Measurements from ENCODE around the gene ROCK2. TPM values are rescaled to one million over a fixed set of nuclear protein-coding genes. Genes with fewer than 3 reads are reported as not detected.

ROCK2 gene
- total and polyA plus RNA-seq, 2 donors: 11.7 to 12.7 TPM

GRCh38 chr2:11144738-11145079 lies 199.7 kb downstream of the ROCK2 start:
- H3K27me3 ChIP-seq (ENCODE audit: control insufficient read depth in 2 of 2, insufficient read depth in 1 of 2, low read length in 1 of 2): peaks cover 0 to 5% of the 10 kb centered on the region in 2 donors
- 92% methylated on average over 6 of the region's 6 CpGs for WGBS
- H3K9me3 ChIP-seq (ENCODE audit: control insufficient read depth in 2 of 2, insufficient read depth in 1 of 2, low read length in 1 of 2): peaks cover 0 to 3% of the 10 kb centered on the region in 2 donors
- no peak overlapping the region for H3K27ac ChIP-seq (ENCODE audit: low read depth in 1 of 2, low read length in 1 of 2)
- no peak for DNase-seq (ENCODE audit: low read depth in 6 of 9, low spot score in 9 of 9)
- no peaks in the 10 kb centered on the region for H3K4me1 ChIP-seq (ENCODE audit: control insufficient read depth in 2 of 2, insufficient read depth in 2 of 2, low read length in 2 of 2)
- H3K36me3 ChIP-seq (ENCODE audit: control insufficient read depth in 2 of 2, insufficient read depth in 2 of 2, low read length in 1 of 2): no peaks in the 10 kb centered on the region
- H3K4me3 ChIP-seq (ENCODE audit: low read length in 2 of 2): no peak overlapping the region

- no peak for DNase-seq (ENCODE audit: low read depth in 6 of 9, low spot score in 9 of 9)
- Histone ChIP-seq H3K27ac (ENCODE audit: low read depth in 1 of 2, low read length in 1 of 2) (no peak overlapping the region), H3K27me3 (ENCODE audit: control insufficient read depth in 2 of 2, insufficient read depth in 1 of 2, low read length in 1 of 2) (peaks cover 0 to 5% of the 10 kb centered on the region in 2 donors), H3K36me3 (ENCODE audit: control insufficient read depth in 2 of 2, insufficient read depth in 2 of 2, low read length in 1 of 2) (no peaks in the 10 kb centered on the region), H3K9me3 (ENCODE audit: control insufficient read depth in 2 of 2, insufficient read depth in 1 of 2, low read length in 1 of 2) (peaks cover 0 to 3% of the 10 kb centered on the region in 2 donors), H3K4me3 (ENCODE audit: low read length in 2 of 2) (no peak overlapping the region), H3K4me1 (ENCODE audit: control insufficient read depth in 2 of 2, insufficient read depth in 2 of 2, low read length in 2 of 2) (no peaks in the 10 kb centered on the region)
- WGBS: 94% methylated on average over 7 of the region's 7 CpGs
These were observed 200.2 kb downstream of the ROCK2 start for GRCh38 chr2:11144077-11144737.

- Histone ChIP-seq H3K36me3 (ENCODE audit: control insufficient read depth in 2 of 2, insufficient read depth in 2 of 2, low read length in 1 of 2) (no peaks in the 10 kb centered on the region), H3K4me1 (ENCODE audit: control insufficient read depth in 2 of 2, insufficient read depth in 2 of 2, low read length in 2 of 2) (no peaks in the 10 kb centered on the region), H3K4me3 (ENCODE audit: low read length in 2 of 2) (no peak overlapping the region), H3K9me3 (ENCODE audit: control insufficient read depth in 2 of 2, insufficient read depth in 1 of 2, low read length in 1 of 2) (peaks cover 0 to 3% of the 10 kb centered on the region in 2 donors), H3K27me3 (ENCODE audit: control insufficient read depth in 2 of 2, insufficient read depth in 1 of 2, low read length in 1 of 2) (peaks cover 0 to 5% of the 10 kb centered on the region in 2 donors), H3K27ac (ENCODE audit: low read depth in 1 of 2, low read length in 1 of 2) (no peak overlapping the region)
- 96% methylated on average over 6 of the region's 6 CpGs for WGBS
- no peak for DNase-seq (ENCODE audit: low read depth in 6 of 9, low spot score in 9 of 9)
These were observed 201.4 kb downstream of the ROCK2 start for GRCh38 chr2:11142987-11143386.

- Histone ChIP-seq H3K27ac (ENCODE audit: low read depth in 1 of 2, low read length in 1 of 2) (no peak overlapping the region), H3K9me3 (ENCODE audit: control insufficient read depth in 2 of 2, insufficient read depth in 1 of 2, low read length in 1 of 2) (peaks cover 0 to 2% of the 10 kb centered on the region in 2 donors), H3K4me3 (ENCODE audit: low read length in 2 of 2) (no peak overlapping the region), H3K27me3 (ENCODE audit: control insufficient read depth in 2 of 2, insufficient read depth in 1 of 2, low read length in 1 of 2) (peaks cover 0 to 5% of the 10 kb centered on the region in 2 donors), H3K4me1 (ENCODE audit: control insufficient read depth in 2 of 2, insufficient read depth in 2 of 2, low read length in 2 of 2) (no peaks in the 10 kb centered on the region), H3K36me3 (ENCODE audit: control insufficient read depth in 2 of 2, insufficient read depth in 2 of 2, low read length in 1 of 2) (no peaks in the 10 kb centered on the region)
- 89% methylated on average over 3 of the region's 3 CpGs for WGBS
- no peak for DNase-seq (ENCODE audit: low read depth in 6 of 9, low spot score in 9 of 9)
These were observed 202.1 kb downstream of the ROCK2 start for GRCh38 chr2:11142330-11142729.

GRCh38 chr2:11141319-11141718 lies 203.1 kb downstream of the ROCK2 start:
- no peak overlapping the region for H3K27ac ChIP-seq (ENCODE audit: low read depth in 1 of 2, low read length in 1 of 2)
- no peaks in the 10 kb centered on the region for H3K9me3 ChIP-seq (ENCODE audit: control insufficient read depth in 2 of 2, insufficient read depth in 1 of 2, low read length in 1 of 2)
- no peak overlapping the region for H3K4me3 ChIP-seq (ENCODE audit: low read length in 2 of 2)
- H3K27me3 ChIP-seq (ENCODE audit: control insufficient read depth in 2 of 2, insufficient read depth in 1 of 2, low read length in 1 of 2): peaks cover 0 to 5% of the 10 kb centered on the region in 2 donors
- H3K36me3 ChIP-seq (ENCODE audit: control insufficient read depth in 2 of 2, insufficient read depth in 2 of 2, low read length in 1 of 2): no peaks in the 10 kb centered on the region
- no peaks in the 10 kb centered on the region for H3K4me1 ChIP-seq (ENCODE audit: control insufficient read depth in 2 of 2, insufficient read depth in 2 of 2, low read length in 2 of 2)
- DNase-seq (ENCODE audit: low read depth in 6 of 9, low spot score in 9 of 9): no peak
- WGBS: 93% methylated on average over 4 of the region's 4 CpGs

- H3K4me3 ChIP-seq (ENCODE audit: low read length in 2 of 2): no peak overlapping the region
- no peak overlapping the region for H3K27ac ChIP-seq (ENCODE audit: low read depth in 1 of 2, low read length in 1 of 2)
- no peak for DNase-seq (ENCODE audit: low read depth in 6 of 9, low spot score in 9 of 9)
- 95% methylated on average over 4 of the region's 4 CpGs for WGBS
- H3K9me3 ChIP-seq (ENCODE audit: control insufficient read depth in 2 of 2, insufficient read depth in 1 of 2, low read length in 1 of 2): no peaks in the 10 kb centered on the region
- peaks cover 0 to 5% of the 10 kb centered on the region in 2 donors for H3K27me3 ChIP-seq (ENCODE audit: control insufficient read depth in 2 of 2, insufficient read depth in 1 of 2, low read length in 1 of 2)
- H3K36me3 ChIP-seq (ENCODE audit: control insufficient read depth in 2 of 2, insufficient read depth in 2 of 2, low read length in 1 of 2): no peaks in the 10 kb centered on the region
- no peaks in the 10 kb centered on the region for H3K4me1 ChIP-seq (ENCODE audit: control insufficient read depth in 2 of 2, insufficient read depth in 2 of 2, low read length in 2 of 2)
These were observed 203.9 kb downstream of the ROCK2 start for GRCh38 chr2:11140492-11140891.

GRCh38 chr2:11134349-11134748 lies 210.1 kb downstream of the ROCK2 start:
- 96% methylated on average over 5 of the region's 5 CpGs for WGBS
- no peak overlapping the region for H3K4me3 ChIP-seq (ENCODE audit: low read length in 2 of 2)
- peaks cover 10 to 33% of the 10 kb centered on the region in 2 donors for H3K4me1 ChIP-seq (ENCODE audit: control insufficient read depth in 2 of 2, insufficient read depth in 2 of 2, low read length in 2 of 2)
- H3K27ac ChIP-seq (ENCODE audit: low read depth in 1 of 2, low read length in 1 of 2): no peak overlapping the region
- no peak for DNase-seq (ENCODE audit: low read depth in 6 of 9, low spot score in 9 of 9)
- peaks cover 0 to 15% of the 10 kb centered on the region in 2 donors for H3K27me3 ChIP-seq (ENCODE audit: control insufficient read depth in 2 of 2, insufficient read depth in 1 of 2, low read length in 1 of 2)
- H3K36me3 ChIP-seq (ENCODE audit: control insufficient read depth in 2 of 2, insufficient read depth in 2 of 2, low read length in 1 of 2): no peaks in the 10 kb centered on the region
- H3K9me3 ChIP-seq (ENCODE audit: control insufficient read depth in 2 of 2, insufficient read depth in 1 of 2, low read length in 1 of 2): no peaks in the 10 kb centered on the region

- Histone ChIP-seq H3K27ac (ENCODE audit: low read depth in 1 of 2, low read length in 1 of 2) (no peak overlapping the region), H3K4me1 (ENCODE audit: control insufficient read depth in 2 of 2, insufficient read depth in 2 of 2, low read length in 2 of 2) (peaks cover 10 to 37% of the 10 kb centered on the region in 2 donors), H3K9me3 (ENCODE audit: control insufficient read depth in 2 of 2, insufficient read depth in 1 of 2, low read length in 1 of 2) (no peaks in the 10 kb centered on the region), H3K36me3 (ENCODE audit: control insufficient read depth in 2 of 2, insufficient read depth in 2 of 2, low read length in 1 of 2) (no peaks in the 10 kb centered on the region), H3K4me3 (ENCODE audit: low read length in 2 of 2) (no peak overlapping the region), H3K27me3 (ENCODE audit: control insufficient read depth in 2 of 2, insufficient read depth in 1 of 2, low read length in 1 of 2) (peaks cover 0 to 15% of the 10 kb centered on the region in 2 donors)
- WGBS: 90% methylated on average over 8 of the region's 8 CpGs
- DNase-seq (ENCODE audit: low read depth in 6 of 9, low spot score in 9 of 9): no peak
These were observed 210.5 kb downstream of the ROCK2 start for GRCh38 chr2:11133936-11134320.

GRCh38 chr2:11133238-11133935 lies 211.0 kb downstream of the ROCK2 start:
- WGBS: 49% methylated on average over 25 of the region's 25 CpGs
- H3K4me1 ChIP-seq (ENCODE audit: control insufficient read depth in 2 of 2, insufficient read depth in 2 of 2, low read length in 2 of 2): peaks cover 10 to 43% of the 10 kb centered on the region in 2 donors
- no peaks in the 10 kb centered on the region for H3K36me3 ChIP-seq (ENCODE audit: control insufficient read depth in 2 of 2, insufficient read depth in 2 of 2, low read length in 1 of 2)
- DNase-seq (ENCODE audit: low read depth in 6 of 9, low spot score in 9 of 9): no peak
- H3K27me3 ChIP-seq (ENCODE audit: control insufficient read depth in 2 of 2, insufficient read depth in 1 of 2, low read length in 1 of 2): peaks cover 0 to 15% of the 10 kb centered on the region in 2 donors
- H3K27ac ChIP-seq (ENCODE audit: low read depth in 1 of 2, low read length in 1 of 2): no peak overlapping the region
- H3K4me3 ChIP-seq (ENCODE audit: low read length in 2 of 2): peak overlapping the region; percentile 49
- no peaks in the 10 kb centered on the region for H3K9me3 ChIP-seq (ENCODE audit: control insufficient read depth in 2 of 2, insufficient read depth in 1 of 2, low read length in 1 of 2)
